ENCODE data around the gene EVI5L. TPM values are rescaled to one million over a fixed set of nuclear protein-coding genes. Genes with fewer than 3 reads are reported as not detected.
A peak's percentile ranks its signal among the peaks of the same experiment; 100 is the strongest.

EVI5L gene
- total RNA-seq, 6 experiments from 2014 or later: 3.7 to 6.3 (median 4.9) TPM

DNA sequence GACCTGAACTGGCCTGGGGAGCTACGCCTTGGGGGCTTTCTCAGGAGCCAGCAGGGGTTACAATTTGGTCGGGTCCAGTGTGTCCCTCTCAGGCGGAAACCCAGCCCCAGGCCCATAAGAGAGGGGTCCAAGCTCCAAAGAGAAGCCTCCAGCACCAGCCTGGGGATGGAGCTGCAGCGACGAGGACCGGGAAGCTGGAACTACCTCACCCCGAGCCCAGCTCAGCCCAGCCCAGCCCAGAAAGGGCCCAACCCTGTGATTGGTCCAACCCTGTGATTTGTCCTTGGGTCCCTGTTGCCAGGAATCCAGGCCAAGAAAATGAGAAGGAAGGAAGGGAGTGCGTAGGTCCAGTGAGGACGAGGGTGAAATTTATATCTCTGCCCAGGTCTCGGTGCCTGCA is 42.9 kb upstream of the EVI5L start:
- Histone ChIP-seq H3K4me1 (no peaks in the 10 kb centered on the region), H3K27me3 (no peaks in the 10 kb centered on the region), H3K27ac (no peak overlapping the region), H3K36me3 (no peaks in the 10 kb centered on the region), H3K4me3 (no peak overlapping the region), H3K9me3 (no peaks in the 10 kb centered on the region)
- TF ChIP-seq POLR2A (IDR thresholded peaks at IDR 0.05): no peak
- TF ChIP-seq, protein P1, sequence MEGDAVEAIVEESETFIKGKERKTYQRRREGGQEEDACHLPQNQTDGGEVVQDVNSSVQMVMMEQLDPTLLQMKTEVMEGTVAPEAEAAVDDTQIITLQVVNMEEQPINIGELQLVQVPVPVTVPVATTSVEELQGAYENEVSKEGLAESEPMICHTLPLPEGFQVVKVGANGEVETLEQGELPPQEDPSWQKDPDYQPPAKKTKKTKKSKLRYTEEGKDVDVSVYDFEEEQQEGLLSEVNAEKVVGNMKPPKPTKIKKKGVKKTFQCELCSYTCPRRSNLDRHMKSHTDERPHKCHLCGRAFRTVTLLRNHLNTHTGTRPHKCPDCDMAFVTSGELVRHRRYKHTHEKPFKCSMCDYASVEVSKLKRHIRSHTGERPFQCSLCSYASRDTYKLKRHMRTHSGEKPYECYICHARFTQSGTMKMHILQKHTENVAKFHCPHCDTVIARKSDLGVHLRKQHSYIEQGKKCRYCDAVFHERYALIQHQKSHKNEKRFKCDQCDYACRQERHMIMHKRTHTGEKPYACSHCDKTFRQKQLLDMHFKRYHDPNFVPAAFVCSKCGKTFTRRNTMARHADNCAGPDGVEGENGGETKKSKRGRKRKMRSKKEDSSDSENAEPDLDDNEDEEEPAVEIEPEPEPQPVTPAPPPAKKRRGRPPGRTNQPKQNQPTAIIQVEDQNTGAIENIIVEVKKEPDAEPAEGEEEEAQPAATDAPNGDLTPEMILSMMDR (IDR thresholded peaks at IDR 0.05): no peak
- peak; percentile 51 to 72 (median 68) for ATAC-seq
- intact Hi-C loops (cut with DNase I): no loop called here
- no CpG with 5 or more reads among the region's 10 CpGs for WGBS (ENCODE audit: insufficient coverage, low coverage, low lambda C conversion rate, missing lambda C conversion rate)
- no peak for DNase-seq

- no peak for DNase-seq
- Histone ChIP-seq H3K36me3 (no peaks in the 10 kb centered on the region), H3K4me3 (peak overlapping the region in 1 of 3 donors; percentile 9), H3K4me1 (no peaks in the 10 kb centered on the region), H3K27ac (no peak overlapping the region), H3K9me3 (no peaks in the 10 kb centered on the region), H3K27me3 (no peaks in the 10 kb centered on the region)
- intact Hi-C loops (cut with DNase I): no loop called here
- 8% methylated on average over 4 of the region's 22 CpGs for WGBS (ENCODE audit: insufficient coverage, low coverage, low lambda C conversion rate, missing lambda C conversion rate)
- TF ChIP-seq, protein P1 (IDR thresholded peaks at IDR 0.05): no peak
- no peak for TF ChIP-seq POLR2A (IDR thresholded peaks at IDR 0.05)
- ATAC-seq: peak in 3 of 4 donors; percentile 6 to 24 (median 22)
Observed at GRCh38 chr19:7787602-7788177, 42.3 kb upstream of the EVI5L start.

- Histone ChIP-seq H3K27ac (no peak overlapping the region), H3K27me3 (no peaks in the 10 kb centered on the region), H3K36me3 (no peaks in the 10 kb centered on the region), H3K4me3 (no peak overlapping the region), H3K4me1 (no peaks in the 10 kb centered on the region), H3K9me3 (no peaks in the 10 kb centered on the region)
- WGBS (ENCODE audit: insufficient coverage, low coverage, low lambda C conversion rate, missing lambda C conversion rate): 3% methylated on average over 7 of the region's 67 CpGs
- ATAC-seq (peak; percentile 12 to 33 (median 32)), DNase-seq (peak in 1 of 3 donors; percentile 52)
- TF ChIP-seq, protein P1 (IDR thresholded peaks at IDR 0.05): no peak
- no peak for TF ChIP-seq POLR2A (IDR thresholded peaks at IDR 0.05)
- intact Hi-C loops (cut with DNase I): no loop called here
Observed at GRCh38 chr19:7788178-7788932, 41.7 kb upstream of the EVI5L start.

GRCh38 chr19:7788933-7789323 is 41.1 kb upstream of the EVI5L start:
- intact Hi-C loops (cut with DNase I): no loop called here
- ATAC-seq: peak in 1 of 4 donors; percentile 12
- DNase-seq: no peak
- 6% methylated on average over 11 of the region's 23 CpGs for WGBS (ENCODE audit: insufficient coverage, low coverage, low lambda C conversion rate, missing lambda C conversion rate)
- Histone ChIP-seq H3K36me3 (no peaks in the 10 kb centered on the region), H3K4me3 (no peak overlapping the region), H3K27ac (no peak overlapping the region), H3K4me1 (no peaks in the 10 kb centered on the region), H3K27me3 (no peaks in the 10 kb centered on the region), H3K9me3 (no peaks in the 10 kb centered on the region)
- TF ChIP-seq, protein P1 (IDR thresholded peaks at IDR 0.05): no peak
- TF ChIP-seq POLR2A (IDR thresholded peaks at IDR 0.05): no peak
